Measurements from ENCODE around the gene AFDN.

- TF ChIP-seq, protein P1, sequence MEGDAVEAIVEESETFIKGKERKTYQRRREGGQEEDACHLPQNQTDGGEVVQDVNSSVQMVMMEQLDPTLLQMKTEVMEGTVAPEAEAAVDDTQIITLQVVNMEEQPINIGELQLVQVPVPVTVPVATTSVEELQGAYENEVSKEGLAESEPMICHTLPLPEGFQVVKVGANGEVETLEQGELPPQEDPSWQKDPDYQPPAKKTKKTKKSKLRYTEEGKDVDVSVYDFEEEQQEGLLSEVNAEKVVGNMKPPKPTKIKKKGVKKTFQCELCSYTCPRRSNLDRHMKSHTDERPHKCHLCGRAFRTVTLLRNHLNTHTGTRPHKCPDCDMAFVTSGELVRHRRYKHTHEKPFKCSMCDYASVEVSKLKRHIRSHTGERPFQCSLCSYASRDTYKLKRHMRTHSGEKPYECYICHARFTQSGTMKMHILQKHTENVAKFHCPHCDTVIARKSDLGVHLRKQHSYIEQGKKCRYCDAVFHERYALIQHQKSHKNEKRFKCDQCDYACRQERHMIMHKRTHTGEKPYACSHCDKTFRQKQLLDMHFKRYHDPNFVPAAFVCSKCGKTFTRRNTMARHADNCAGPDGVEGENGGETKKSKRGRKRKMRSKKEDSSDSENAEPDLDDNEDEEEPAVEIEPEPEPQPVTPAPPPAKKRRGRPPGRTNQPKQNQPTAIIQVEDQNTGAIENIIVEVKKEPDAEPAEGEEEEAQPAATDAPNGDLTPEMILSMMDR (IDR thresholded peaks at IDR 0.05) = no peak
- TF ChIP-seq JUND (IDR thresholded peaks at IDR 0.05) = no peak; the same call in 1 of the 2 replicates
- no peak for TF ChIP-seq RXRA (IDR thresholded peaks at IDR 0.05; ENCODE audit: borderline replicate concordance, low read depth)
Observed at GRCh38 chr6:168007592-168008338, 181.1 kb downstream of the AFDN start.
